HepG2 (cell line): ENCODE data around the gene NSD2. TPM values are rescaled to one million over a fixed set of nuclear protein-coding genes. Genes with fewer than 3 reads are reported as not detected.
A peak's percentile ranks its signal among the peaks of the same experiment; 100 is the strongest.

Experiments used
- CC2D1A ChIP-seq: sonication (generic); formaldehyde crosslinking; IDR thresholded peaks from 2 replicates; pipeline ENCODE4 v1.8.1; 2023; ENCODE audit warnings: mild to moderate bottlenecking, missing genetic modification reagents
- EED ChIP-seq: sonication (generic); formaldehyde crosslinking; IDR thresholded peaks from 2 replicates; pipeline ENCODE4 v1.5.0; 2020; ENCODE audit warnings: mild to moderate bottlenecking, missing genetic modification reagents
- FIP1L1 ChIP-seq: fragments of 200-400 bp; formaldehyde crosslinking; IDR thresholded peaks from 2 replicates; pipeline ENCODE4 v1.6.1; 2018; ENCODE audit warnings: low read depth, mild to moderate bottlenecking, low read length, moderate library complexity, borderline replicate concordance; ENCODE audit not compliant: insufficient read depth
- FOSL2 ChIP-seq: sonication (generic); formaldehyde crosslinking; IDR thresholded peaks from 2 replicates; pipeline ENCODE4 v1.4.0; 2020; ENCODE audit warnings: missing genetic modification reagents
- FOXK1 ChIP-seq: sonication (generic); formaldehyde crosslinking; IDR thresholded peaks from 2 replicates; pipeline ENCODE4 v1.4.0; 2020; ENCODE audit warnings: low read depth, missing genetic modification reagents, borderline replicate concordance
- FOXK2 ChIP-seq: fragments of 450-650 bp; IDR thresholded peaks from 2 replicates; pipeline ENCODE4 v1.6.1; 2016
- GLMP ChIP-seq: sonication (generic); formaldehyde crosslinking; IDR thresholded peaks from 2 replicates; pipeline ENCODE4 v1.9.0; 2021; ENCODE audit warnings: missing genetic modification reagents, mild to moderate bottlenecking, borderline replicate concordance
- GMEB2 ChIP-seq: IDR thresholded peaks from 2 replicates; pipeline ENCODE4 v1.6.1; 2016; ENCODE audit warnings: missing biosample characterization, missing genetic modification reagents, low read depth
- HNF4G ChIP-seq, 2 experiments: sonication (generic) in 1 of 2; formaldehyde crosslinking in 1 of 2; IDR thresholded peaks; 2 replicates each; pipeline versions ENCODE4 v1.4.0 to v1.6.1; 2011 to 2020; ENCODE audit warnings: borderline replicate concordance in 2 of 2, low read depth in 2 of 2, mild to moderate bottlenecking in 2 of 2, low read length in 1 of 2, missing genetic modification reagents in 1 of 2, moderate library complexity in 1 of 2
- KDM3A ChIP-seq: IDR thresholded peaks from 2 replicates; pipeline ENCODE4 v1.6.1; 2018; ENCODE audit warnings: low read depth, missing compliant biosample characterization
- KLF15 ChIP-seq: sonication (generic); formaldehyde crosslinking; IDR thresholded peaks from 2 replicates; pipeline ENCODE4 v1.8.1; 2023; ENCODE audit warnings: borderline replicate concordance, mild to moderate bottlenecking, inconsistent platforms, missing genetic modification reagents, mixed read lengths
- MAFG ChIP-seq: sonication (generic); formaldehyde crosslinking; IDR thresholded peaks from 2 replicates; pipeline ENCODE4 v1.5.1; 2020; ENCODE audit warnings: mild to moderate bottlenecking, missing genetic modification reagents
- RFX1 ChIP-seq: fragments of 450-650 bp; IDR thresholded peaks from 2 replicates; pipeline ENCODE4 v1.6.1; 2017
- SRY ChIP-seq: sonication (generic); formaldehyde crosslinking; IDR thresholded peaks from 2 replicates; pipeline ENCODE4 v1.8.0; 2022; ENCODE audit warnings: mild to moderate bottlenecking, missing genetic modification reagents
- TEAD3 ChIP-seq: optimal IDR thresholded peaks from 2 replicates; pipeline ENCODE3; 2016; ENCODE audit warnings: borderline replicate concordance
- ZHX2 ChIP-seq, 2 experiments: sonication (generic) in 1 of 2; formaldehyde crosslinking in 1 of 2; IDR thresholded peaks; 2 replicates each; pipeline versions ENCODE4 v1.6.1 to v1.9.0; 2014 to 2022; ENCODE audit warnings: antibody characterized with exemption in 1 of 2, borderline replicate concordance in 1 of 2, inconsistent platforms in 1 of 2, low read depth in 1 of 2, missing genetic modification reagents in 1 of 2
- ZIK1 ChIP-seq: sonication (generic); formaldehyde crosslinking; IDR thresholded peaks from 2 replicates; pipeline ENCODE4 v1.5.0; 2020; ENCODE audit warnings: mild to moderate bottlenecking, low read depth, missing genetic modification reagents, borderline replicate concordance
- ZNF24 ChIP-seq: fragments of 450-650 bp; IDR thresholded peaks from 2 replicates; pipeline ENCODE4 v1.6.1; 2017; ENCODE audit warnings: antibody characterized with exemption, mild to moderate bottlenecking
- ZNF251 ChIP-seq: sonication (generic); formaldehyde crosslinking; IDR thresholded peaks from 2 replicates; pipeline ENCODE4 v1.9.0; 2021; ENCODE audit warnings: mild to moderate bottlenecking, missing genetic modification reagents
- ZNF619 ChIP-seq: sonication (generic); formaldehyde crosslinking; IDR thresholded peaks from 2 replicates; pipeline ENCODE4 v1.4.0; 2020; ENCODE audit warnings: mild to moderate bottlenecking, missing genetic modification reagents
- ZNF720 ChIP-seq: sonication (generic); formaldehyde crosslinking; IDR thresholded peaks from 2 replicates; pipeline ENCODE4 v1.4.0; 2020; ENCODE audit warnings: missing genetic modification reagents
- polyA plus RNA-seq, 8 experiments: library from polyadenylated mRNA; depleted of rRNA in 3 of 8; stranded (reverse) in 7 of 8; unstranded in 1 of 8; fragments of >200 nt; fragmentation: Illumina TruSeq in 4 of 8; extraction: Trizol in 4 of 8; gene quantifications; 2 replicates each; pipeline versions ENCODE4 v1.2.1 to v1.2.3, GENCODE V29; 2011 to 2016; ENCODE audit warnings: low read depth in 4 of 8, missing spikeins in 1 of 8, mixed read lengths in 1 of 8; ENCODE audit not compliant: insufficient read depth in 1 of 8
- total RNA-seq, 5 experiments: library from RNA; depleted of rRNA; stranded (reverse); fragments of >200 nt; fragmentation: Illumina TruSeq; extraction: Trizol; gene quantifications; 2 replicates each; pipeline ENCODE4 v1.2.3, GENCODE V29; 2016; ENCODE audit warnings: low read depth in 1 of 5

The NSD2 gene
- total and polyA plus RNA-seq, 2 of the 13 experiments (the other 11 are each of a cell fraction or from before 2014, with no cell fraction given), result 22.0 to 65.9 TPM

- TF ChIP-seq ZNF619 (CRISPR knock-in tag) (0 out of 2 replicates have a peak, but pooled peaks have one; percentile 53), FIP1L1 (no peak), ZNF24 (no peak), TEAD3 (CRISPR knock-in tag) (no peak), GMEB2 (no peak), EED (CRISPR knock-in tag) (no peak), SRY (no peak), ZIK1 (CRISPR knock-in tag) (no peak), RFX1 (no peak), KDM3A (no peak), FOSL2 (CRISPR knock-in tag) (no peak), ZNF251 (CRISPR knock-in tag) (no peak), HNF4G (IDR thresholded peaks at IDR 0.05; ENCODE audit: borderline replicate concordance, low read depth, low read length) (no peak), HNF4G (CRISPR knock-in tag; IDR thresholded peaks at IDR 0.05; ENCODE audit: borderline replicate concordance, low read depth) (no peak), GLMP (no peak), CC2D1A (no peak), MAFG (no peak), KLF15 (CRISPR knock-in tag) (no peak), ZNF720 (CRISPR knock-in tag) (no peak), FOXK2 (no peak), FOXK1 (CRISPR knock-in tag) (no peak), ZHX2 (IDR thresholded peaks at IDR 0.05; ENCODE audit: low read depth) (no peak), ZHX2 (CRISPR knock-in tag; IDR thresholded peaks at IDR 0.05; ENCODE audit: borderline replicate concordance) (no peak)
Measured at GRCh38 chr4:1864076-1865008, 6.9 kb upstream of the NSD2 start (continued).
